Measurements from ENCODE around the gene JPH3.

JPH3 gene

DNA sequence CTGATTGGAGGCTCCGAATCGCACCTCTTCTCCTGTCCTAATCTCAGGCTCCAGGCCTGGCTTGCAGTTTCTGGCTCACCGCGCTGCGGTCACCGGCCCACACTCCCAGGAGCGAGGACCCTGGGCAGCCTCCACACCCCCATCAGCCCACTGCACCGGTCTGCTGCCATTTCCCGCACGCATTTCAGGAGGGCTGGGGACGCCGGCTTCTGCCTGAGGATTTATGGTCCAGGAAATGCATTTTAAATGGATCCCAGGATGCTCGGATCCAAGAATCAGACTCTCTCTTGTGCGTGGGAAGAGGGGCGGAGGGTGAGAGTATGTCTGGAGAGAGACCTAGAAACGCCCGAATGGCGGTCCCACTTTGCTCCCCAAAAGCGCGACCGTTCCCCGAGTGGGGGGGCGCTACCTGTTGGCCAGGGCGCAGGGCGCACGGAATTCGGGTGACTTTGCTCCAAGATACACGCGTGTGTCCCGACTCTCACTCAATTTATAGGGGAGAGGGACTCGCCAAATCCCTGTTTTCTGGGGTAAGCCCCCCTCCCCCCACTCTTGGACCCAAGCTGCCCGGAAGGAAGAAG lies 817 bp upstream of the JPH3 start:
- DNase-seq, result no peak

DNA sequence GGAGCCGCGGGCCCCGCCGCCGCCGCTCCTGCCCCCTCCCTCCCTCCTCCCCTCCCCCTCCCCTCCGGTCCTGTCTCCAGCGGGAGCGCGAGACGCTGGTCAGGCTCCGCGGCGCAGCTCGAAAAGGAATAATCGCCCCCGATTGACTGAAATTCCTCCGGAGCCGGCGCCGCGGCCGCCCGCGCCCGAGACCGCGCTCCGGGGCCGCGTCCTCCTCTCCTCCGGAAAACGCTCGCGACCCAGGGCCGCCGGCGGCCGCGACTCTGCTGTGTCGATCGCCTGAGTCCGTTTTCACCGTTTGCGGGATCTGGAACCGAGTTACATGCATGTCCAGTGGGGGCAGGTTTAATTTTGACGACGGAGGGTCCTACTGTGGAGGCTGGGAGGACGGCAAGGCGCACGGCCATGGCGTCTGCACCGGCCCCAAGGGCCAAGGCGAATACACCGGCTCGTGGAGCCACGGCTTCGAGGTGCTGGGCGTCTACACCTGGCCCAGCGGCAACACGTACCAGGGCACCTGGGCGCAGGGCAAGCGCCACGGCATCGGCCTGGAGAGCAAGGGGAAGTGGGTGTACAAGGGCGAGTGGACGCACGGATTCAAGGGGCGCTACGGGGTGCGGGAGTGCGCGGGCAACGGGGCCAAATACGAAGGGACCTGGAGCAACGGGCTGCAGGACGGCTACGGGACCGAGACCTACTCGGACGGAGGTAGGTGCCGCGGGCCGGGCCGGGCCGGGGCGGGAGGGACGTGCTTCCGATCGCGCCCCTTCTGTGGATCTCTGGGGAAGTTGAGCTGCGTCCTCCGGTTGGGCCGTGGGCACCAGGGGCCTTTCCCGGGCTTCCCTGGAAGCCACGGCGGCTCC lies 744 bp downstream of the JPH3 start:
- peak; percentile 38 for DNase-seq

DNA sequence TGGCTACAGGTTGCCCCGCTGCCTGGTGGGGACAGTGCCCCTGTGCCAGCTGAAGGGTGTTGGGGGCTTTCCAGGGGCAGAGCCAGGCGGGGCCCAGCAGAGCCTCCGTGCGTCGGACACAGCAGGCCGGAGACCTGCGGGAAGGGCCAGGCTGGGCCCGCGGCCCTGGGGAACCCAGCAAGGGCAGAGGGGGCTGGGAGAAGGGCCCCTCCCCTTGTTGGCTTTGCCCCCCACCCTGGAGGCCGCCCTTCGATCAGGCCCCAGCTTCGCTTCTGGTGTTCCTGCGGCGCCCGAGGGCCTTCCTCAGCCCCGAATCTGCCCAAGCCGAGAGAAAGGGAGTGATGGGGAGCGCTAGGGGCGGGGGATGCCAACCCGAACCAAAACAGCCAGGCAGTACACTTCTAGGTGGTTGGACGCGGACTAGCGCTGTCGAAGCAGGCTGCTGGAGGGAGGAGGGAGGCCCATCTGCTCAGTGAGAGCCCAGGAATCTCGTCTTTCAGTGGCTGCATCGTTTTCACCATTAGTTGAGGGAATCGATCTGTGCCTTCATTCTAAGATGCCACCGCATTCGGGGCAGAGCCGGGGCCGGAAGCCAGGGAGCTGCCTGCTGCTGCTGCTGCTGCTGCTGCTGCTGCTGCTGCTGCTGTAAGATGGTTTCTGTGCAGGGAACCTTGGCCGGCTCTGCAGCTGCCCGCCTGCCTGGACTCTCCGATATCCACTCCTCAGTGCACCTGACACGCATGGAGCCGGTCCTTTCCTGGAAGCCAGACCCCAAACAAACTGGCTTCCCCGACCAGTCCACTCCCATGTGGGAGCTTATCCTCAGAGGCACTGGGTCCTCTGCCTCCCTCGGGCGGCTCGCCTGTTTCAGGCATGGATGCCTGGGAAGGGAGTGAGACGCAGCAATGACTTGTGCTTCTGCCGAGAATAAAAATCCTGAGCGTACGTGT lies 1.7 kb downstream of the JPH3 start:
- DNase-seq, result peak; percentile 59

DNA sequence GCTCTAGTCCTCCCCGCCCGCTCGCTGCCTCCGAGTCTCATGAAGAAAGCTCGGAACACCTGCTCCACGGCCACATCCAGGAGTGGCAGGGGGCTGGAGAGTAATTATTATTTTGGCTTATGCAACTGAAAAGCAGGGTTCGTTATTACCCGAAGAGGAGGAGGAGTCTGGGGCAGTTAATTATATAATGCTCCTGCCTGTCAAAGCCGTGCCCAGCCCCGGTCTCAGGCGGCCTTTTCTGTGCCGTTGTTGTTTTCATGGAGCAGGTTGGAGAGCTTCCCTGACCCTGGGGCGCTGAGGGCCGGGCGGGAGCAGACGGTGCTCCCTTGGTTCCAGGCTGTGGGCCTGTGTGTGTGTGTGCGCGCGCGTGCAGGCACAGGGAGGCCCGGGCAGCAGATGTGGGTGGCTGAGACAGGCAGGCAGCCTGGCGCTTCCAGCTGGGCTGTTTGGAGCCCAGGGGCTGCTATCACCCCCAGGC lies 2.4 kb downstream of the JPH3 start:
- DNase-seq, result no peak

DNA sequence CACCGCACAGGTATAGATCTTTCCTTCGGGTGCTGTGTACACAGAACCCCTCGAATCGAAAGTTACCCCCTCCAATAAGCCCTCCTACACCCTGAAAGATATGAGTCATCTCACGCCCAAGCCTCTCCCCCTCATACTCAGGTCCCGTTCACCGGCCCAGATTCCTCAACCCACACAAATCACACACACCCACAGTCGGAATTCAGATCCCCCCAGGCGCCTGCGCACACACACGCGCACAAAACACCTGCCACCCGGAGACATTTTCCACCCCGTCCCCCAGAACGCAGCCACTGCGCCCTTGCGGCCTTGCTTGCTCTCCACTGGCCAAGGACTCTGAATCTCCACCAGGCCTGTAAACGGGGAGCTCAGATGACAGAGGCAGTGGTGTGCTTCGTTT lies 4.9 kb downstream of the JPH3 start:
- DNase-seq, result no peak

DNA sequence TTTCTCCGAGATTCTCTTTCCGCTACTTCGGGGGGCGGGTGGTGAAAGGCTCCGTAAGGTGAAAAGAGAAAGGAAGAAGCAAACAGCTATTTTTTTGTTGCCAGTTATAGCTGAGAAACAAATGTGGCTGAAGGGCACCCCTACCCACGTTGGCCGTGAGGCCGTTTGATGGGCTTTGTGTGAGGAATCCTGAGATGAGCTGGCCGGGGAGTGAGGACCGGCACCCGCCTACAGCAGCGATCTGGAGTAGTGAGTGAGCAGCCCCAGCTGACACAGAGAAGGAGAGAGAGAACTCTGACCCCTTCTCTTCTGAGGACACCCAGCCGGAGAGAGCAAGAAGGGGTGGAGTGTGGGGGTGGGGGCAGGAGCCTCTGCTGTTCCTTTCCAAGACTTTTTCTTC lies 5.6 kb downstream of the JPH3 start:
- no peak for DNase-seq

DNA sequence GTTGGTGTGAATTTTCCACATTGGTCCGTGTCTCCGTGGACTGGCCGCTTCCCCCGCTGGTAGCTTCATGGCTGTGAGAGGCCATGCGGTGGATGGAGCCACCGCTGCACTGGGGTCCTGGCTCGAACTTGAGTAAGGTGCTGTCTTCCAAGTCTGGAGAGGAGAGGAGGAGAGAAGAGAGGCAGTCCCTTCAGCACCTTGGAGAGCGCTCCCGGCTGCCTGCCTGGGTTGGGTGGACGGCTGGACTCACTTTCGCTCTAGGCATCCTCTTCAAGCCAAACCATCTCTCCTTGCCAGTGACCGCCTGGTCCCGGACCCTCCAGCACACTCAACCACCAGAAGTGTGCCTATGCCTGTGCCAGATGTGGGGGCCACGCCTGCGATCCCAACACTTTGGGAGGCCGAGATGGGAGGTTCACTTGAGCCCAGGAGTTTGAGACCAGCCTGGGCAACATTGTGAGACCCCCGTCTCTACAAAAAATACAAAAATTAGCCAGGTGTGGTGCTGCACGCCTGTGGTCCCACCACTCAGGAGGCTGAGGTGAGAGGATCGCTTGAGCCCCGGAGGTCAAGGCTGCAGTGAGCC lies 6.2 kb downstream of the JPH3 start:
- DNase-seq, result no peak

DNA sequence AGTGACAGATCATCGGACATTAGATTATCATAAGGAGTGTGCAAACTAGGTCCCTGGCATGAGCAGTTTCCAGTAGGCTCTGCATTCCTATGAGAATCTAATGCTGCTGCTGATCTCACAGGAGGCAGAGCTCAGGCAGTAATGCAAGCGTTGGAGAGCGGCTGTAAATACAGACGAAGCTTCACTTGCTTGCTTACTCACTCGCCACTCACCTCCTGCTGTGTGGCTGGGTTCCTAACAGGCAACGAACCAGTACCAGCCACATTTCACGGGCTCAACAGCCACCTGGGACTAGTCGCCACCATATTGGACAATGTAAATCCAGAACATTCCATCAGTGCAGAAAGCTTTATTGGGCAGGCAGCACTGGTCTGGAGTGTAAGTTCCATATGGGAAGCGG lies 7.7 kb downstream of the JPH3 start:
- no peak for DNase-seq

DNA sequence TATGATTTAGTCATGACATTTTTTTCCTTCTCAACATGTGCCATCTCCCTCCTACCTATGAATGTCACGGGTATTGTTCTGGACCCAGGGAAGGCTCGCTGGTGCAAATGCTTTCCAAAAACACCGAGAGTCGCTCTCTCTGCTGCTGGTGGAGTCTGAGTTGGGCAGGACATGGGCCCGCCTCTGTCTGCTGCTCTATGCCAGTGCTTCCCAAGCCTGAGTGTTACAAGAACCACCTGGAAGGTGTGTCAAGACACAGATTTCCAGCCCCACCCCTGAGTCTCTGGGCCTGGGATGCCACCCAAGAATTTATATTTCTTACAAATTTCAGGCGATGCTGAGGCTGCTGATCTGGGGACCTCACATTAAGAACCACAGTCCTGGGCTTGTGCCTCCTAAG lies 9.1 kb downstream of the JPH3 start:
- DNase-seq, result no peak

DNA sequence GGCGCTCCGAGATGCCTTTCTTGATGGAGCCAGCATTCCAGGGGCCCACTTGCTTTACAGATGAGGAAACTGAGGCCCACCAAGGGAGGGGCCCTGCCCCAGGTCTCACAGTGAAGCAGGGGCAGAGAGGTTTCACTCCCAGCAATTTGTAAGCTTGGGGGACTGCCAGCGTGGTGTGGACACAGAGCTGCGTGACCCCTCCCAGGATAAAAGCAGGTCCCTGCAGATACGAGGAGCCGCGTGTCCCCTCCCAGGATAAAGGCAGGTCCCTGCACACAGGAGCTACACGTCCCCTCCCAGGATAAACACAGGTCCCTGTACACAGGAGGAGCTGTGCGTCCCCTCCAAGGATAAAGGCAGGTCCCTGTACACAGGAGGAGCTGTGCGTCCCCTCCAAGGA lies 11.7 kb downstream of the JPH3 start:
- DNase-seq, result no peak

DNA sequence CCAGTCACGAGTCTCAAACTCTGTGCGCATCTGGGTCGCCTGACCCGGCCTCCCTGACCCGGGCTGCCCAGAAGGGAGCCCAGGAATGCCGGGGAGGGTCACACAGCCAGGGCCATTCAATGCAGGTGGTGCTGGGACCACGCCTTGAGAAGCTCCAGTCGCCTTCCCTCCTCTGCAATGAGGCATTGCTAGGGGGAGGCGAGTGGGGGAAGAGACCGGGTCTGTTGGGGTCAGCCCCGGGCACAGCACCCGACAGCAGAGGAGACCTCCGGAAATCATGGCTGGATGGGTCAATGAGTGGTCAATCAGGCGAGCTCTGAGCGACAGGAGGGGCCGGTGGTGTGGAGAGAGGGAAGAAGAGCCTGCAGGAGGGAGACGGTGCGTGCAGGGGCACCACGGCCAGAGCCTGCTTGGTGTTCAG lies 13.3 kb downstream of the JPH3 start:
- no peak for DNase-seq

DNA sequence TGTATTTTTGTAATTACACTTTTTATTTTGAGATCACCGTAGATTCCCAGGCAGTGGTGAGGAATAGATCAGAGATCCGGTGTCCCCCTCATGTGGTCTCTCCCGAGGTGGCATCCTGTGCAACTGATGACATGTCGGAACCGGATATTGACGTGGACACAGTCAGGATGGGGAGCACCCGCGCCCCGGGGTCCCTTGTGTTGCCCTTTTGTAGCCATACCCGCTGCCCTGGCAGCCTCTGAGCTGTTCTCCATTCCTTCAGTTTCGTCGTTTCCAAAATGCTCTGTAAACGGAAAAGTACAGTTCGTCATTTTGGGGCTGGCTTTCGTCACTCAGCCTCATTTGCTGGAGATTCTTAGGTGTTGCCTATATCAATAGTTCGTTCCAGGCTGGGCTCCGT lies 14.2 kb downstream of the JPH3 start:
- no peak for DNase-seq

DNA sequence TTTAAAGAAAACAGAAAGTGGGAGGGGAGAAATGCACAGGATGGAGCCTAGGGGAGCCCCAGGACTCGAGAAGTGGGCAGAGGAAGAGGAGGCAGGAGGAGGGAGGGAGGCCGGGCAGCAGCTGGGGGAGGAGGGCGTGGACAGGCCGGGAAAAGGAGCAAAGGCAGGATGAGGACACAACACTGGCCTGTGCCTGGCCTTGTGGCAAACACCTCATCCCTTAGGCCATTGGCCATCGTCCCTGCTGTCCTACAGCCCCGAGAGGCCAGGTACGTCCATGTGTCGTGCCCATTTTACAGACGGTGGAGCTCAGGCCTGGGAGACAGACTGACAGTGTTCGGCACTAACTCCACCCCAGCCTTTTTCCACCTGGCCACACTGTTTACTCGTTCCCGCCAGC lies 15.9 kb downstream of the JPH3 start:
- no peak for DNase-seq

DNA sequence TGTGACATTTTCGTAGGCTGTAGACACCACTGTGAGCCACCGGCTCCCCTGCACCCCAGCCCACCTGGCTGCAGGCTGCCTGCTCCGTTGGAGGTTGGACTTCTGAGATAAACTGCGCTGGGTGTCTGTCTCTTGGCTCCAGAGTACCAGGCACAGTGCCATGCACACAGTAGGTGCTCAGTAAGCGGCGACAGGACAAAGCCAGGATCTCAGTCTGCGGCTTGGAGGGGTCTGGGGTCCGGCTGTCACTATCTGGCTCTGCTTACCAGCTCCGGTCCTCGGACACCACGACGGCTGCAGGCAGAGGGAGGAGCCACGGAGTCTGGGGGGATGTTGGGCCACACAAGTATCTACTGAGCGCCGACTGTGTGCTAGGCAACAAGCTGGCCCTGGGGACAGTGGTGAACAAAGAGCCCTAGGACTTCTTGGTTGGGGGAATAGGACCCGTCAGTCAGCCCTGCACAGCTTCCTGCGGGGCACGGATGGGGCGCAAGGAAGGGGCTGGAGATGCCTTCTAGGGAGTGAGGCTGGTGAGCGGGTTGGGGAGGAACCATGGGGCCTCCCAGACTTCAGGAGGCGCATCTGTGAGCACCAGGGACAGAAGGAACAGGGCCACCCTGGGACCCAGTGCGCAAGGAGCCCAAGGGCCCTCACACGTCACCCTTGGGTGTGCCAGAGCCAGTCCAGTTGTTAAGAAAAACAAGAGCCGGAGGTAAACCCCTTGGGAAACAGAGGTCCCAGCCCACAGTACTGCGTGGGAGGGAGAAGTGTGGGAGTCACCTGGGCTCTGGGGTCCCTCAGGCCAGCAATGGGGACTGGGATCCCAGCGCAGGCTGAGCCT lies 17.3 kb downstream of the JPH3 start:
- DNase-seq, result no peak

DNA sequence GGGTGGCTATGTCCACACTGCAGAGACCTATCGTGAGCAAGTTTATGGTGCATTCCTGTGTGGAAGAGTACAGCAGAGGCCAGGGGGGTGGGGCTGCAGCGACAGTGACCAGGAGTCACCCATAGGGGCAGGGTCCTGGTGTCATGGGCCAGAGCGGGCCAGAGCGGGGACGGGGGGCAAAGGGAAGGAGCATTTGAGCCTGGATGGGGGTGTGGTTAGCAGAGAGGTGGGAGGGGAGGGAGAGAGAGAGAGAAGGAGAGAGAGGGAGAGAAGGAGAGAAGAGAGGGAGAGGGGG lies 17.8 kb downstream of the JPH3 start:
- DNase-seq, result no peak

DNA sequence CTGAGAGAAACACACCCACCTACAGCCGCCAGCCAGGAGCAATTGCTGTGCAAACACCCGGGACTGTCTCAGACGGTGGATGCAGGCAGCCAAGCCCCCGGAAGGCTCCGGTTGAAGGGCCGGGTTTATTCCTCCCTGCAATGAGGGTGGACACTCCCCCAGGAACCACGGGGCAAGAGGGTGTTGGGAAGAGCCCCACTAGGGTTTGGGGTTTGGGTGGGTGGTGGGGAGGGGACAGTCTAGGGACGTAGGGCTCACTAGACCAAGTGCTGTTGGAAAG lies 19.2 kb downstream of the JPH3 start:
- DNase-seq, result no peak

DNA sequence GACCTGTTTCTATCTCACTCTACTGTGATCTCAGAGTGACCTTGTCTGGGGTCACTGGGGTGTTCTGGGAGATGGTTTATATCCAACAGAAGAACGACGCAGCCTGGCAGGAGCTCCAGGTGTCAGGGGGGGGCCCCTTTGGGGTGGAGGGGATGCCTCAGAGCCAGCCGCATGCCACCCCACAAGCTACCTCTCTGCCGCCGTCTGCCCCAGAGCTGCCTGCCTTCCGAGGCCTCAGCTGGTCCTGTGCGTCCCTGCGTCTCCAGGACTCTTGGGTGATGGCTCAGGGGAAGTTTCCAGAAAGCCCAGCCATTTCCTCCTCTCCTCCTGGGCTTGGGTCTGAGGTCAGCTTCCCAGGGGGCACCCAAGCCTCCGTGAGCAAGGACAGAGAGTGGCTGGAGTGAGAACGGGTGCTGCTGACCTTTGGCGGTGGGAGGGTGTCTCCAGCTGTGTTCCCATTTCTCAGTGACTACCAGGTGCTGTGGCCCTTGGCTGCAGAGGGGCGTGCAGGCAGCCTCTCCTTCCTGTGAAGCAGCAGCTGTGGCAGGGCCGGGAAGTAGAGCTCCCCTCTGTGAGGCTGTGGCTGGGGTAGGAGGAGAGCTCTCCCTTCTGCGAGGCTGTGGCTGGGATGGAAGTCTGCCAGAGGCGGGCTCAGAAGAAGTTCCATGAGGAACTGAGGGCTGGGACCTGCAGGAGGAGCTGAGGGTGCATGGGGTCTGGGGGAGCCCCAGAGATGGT lies 19.8 kb downstream of the JPH3 start:
- DNase-seq, result no peak

DNA sequence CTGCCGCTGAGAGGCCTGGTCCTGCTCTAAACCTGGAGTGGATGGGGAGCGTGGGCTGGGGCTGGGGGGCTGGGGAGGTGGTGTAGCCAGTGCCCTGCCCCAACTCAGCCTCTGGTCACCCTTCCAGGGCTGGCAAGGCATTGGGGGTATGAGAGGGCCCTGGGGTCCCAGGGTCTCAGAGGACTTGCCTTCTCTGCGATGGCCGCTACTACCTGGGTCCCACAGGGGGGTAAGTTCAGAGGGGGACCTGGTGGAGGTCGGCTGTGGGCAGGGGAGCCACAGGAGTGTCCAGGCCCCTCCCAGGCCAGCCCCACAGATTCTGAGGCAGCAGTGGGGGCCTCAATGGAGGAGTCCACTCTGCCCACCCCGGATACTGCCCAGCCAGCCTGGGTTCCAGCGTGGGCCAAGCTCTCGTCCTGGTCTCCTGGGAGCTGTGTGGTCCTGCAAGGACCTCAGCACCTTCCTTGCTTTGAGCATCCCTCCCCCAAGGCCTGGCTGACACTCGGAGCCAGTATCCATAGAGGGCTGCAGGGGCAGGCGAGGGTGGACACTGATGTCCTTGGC lies 20.5 kb downstream of the JPH3 start:
- DNase-seq, result no peak

DNA sequence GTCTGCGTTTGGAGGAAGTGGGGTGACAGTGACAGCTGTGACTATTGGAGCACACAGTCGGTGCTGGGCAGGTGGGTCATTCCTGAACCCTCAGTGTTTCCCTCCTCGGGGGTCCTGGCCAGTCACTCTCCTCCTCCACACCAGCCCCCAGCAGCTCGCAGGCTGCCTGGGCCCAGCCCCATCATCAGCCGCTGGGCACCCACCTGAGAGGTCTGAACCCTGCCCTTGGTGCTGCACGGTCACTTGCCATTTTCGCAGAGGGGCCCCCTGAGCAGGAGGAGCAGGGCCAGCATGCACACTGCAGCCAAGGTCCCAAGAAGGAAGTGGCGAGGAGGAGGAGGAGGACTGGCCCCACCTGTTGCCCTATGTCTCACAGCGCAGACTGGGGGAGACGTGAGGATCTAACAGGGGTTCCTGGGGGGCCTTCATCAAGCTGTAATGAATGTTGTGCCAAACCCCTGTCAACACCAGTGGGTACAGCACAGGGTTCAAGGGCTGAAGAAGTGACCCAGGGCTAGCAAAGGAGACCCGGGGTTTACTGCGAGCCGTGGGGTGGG lies 23.0 kb downstream of the JPH3 start:
- no peak for DNase-seq

DNA sequence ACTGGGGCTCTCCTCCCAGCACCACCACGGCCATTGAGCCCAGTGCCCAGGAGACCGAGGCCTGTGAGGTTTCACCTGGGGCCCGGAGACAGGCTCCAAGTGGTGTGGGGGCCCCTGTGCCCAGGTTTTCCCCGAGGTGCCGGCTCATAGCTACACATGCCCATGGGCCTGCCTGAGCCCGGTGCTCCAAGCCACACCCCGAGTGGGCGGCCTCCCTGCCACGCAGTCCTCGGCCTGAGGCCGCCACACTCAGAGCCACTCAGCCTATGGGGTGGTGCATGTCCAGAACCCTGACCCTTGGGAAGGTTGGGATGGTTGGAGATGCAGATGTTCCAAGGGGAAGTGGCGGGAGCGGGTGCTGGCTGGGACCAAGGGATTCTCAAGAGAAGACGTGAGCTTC lies 24.1 kb downstream of the JPH3 start:
- DNase-seq, result no peak

DNA sequence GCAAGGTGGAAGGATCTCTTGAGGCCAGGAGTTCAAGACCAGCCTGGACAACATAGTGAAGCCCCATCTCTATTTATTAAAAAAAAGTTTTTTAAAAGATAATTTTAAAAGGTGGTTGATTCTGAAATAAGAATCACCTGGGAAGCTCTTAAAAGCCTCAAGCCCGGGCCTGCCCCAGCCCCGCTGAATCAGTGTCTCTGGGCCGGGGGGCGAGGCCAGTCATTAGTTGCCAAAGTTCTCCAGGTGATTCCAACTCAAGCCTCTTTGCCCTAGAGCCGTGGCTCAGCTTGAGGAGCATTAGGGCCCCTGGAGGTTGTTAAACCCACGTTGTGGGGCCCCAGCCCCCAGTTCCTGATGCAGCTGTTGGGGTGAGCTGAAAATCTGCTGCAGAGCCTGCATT lies 24.6 kb downstream of the JPH3 start:
- DNase-seq, result no peak

All from NCI-H82 (cell line).